IMR-90 (cell line): ENCODE data around the gene ATP5ME. TPM values are rescaled to one million over a fixed set of nuclear protein-coding genes. Genes with fewer than 3 reads are reported as not detected.

Experiments
- ATAC-seq: fragments of 200-7000 bp; cut with Tn5 transposase; 2 replicates; pipeline ENCODE4 v1.9.1; 2020; ENCODE audit warnings: low read depth, mild to moderate bottlenecking, moderate library complexity
- BruUV-seq: library from RNA; stranded (reverse); fragments of 400-500 nt; replicated peaks from 2 replicates; lab custom pipeline; 2021; lab: Mats Ljungman, UMichigan
- CTCF ChIA-PET: fragments of 300-600 bp; formaldehyde crosslinking; extraction: SDS; loops from one replicate; lab custom pipeline; 2021; ENCODE audit warnings: antibody characterized with exemption; lab: Yijun Ruan, JAX
- POLR2A ChIA-PET: fragments of 300-600 bp; sonication (Branson Sonifier 250); formaldehyde crosslinking; loops from one replicate; lab custom pipeline; 2022; ENCODE audit warnings: antibody characterized with exemption; ENCODE audit not compliant: unreplicated experiment; lab: Charles Lee
- DNase-seq: peaks from one replicate; pipeline ENCODE4 v3.0.0; 2013
- H2AFZ ChIP-seq: replicated peaks from 2 replicates; pipeline ENCODE3; 2013; ENCODE audit warnings: low read length, mild to moderate bottlenecking; ENCODE audit not compliant: poor library complexity
- H2AK5ac ChIP-seq: 2 replicates; pipeline ENCODE4 v1.6.1; 2013; ENCODE audit warnings: low read depth, low read length, inconsistent platforms
- H2AK9ac ChIP-seq: replicated peaks from 2 replicates; pipeline ENCODE3; 2013; ENCODE audit warnings: mild to moderate bottlenecking, low read depth, low read length, moderate library complexity; ENCODE audit not compliant: poor library complexity
- H2BK120ac ChIP-seq: 2 replicates; pipeline ENCODE4 v1.6.1; 2013; ENCODE audit warnings: low read depth, low read length, inconsistent platforms
- H2BK15ac ChIP-seq: 3 replicates; pipeline ENCODE4 v1.6.1; 2013; ENCODE audit warnings: low read depth, low read length, inconsistent platforms
- H2BK20ac ChIP-seq: 2 replicates; pipeline ENCODE4 v1.6.1; 2013; ENCODE audit warnings: low read depth, mild to moderate bottlenecking, inconsistent platforms, low read length, moderate library complexity
- H2BK5ac ChIP-seq: 2 replicates; pipeline ENCODE4 v1.6.1; 2013; ENCODE audit warnings: mild to moderate bottlenecking, low read depth, low read length, inconsistent platforms; ENCODE audit not compliant: poor library complexity, severe bottlenecking
- H3K14ac ChIP-seq: replicated peaks from 2 replicates; pipeline ENCODE4 v1.6.1; 2013; ENCODE audit warnings: low read depth, low read length, inconsistent platforms
- H3K18ac ChIP-seq: 2 replicates; pipeline ENCODE4 v1.6.1; 2013; ENCODE audit warnings: low read depth, low read length, control low read depth
- H3K23ac ChIP-seq: 2 replicates; pipeline ENCODE4 v1.6.1; 2013; ENCODE audit warnings: low read depth, low read length, inconsistent platforms
- H3K27ac ChIP-seq: 2 replicates; pipeline ENCODE4 v1.5.1; 2013; ENCODE audit warnings: mild to moderate bottlenecking, control low read depth, low read length; ENCODE audit not compliant: insufficient read depth
- H3K27me3 ChIP-seq: 2 replicates; pipeline ENCODE4 v1.6.1; 2013; ENCODE audit warnings: low read length; ENCODE audit not compliant: control insufficient read depth, insufficient read depth
- H3K36me3 ChIP-seq: 2 replicates; pipeline ENCODE4 v1.6.1; 2013; ENCODE audit warnings: low read length, mixed read lengths; ENCODE audit not compliant: control insufficient read depth, insufficient read depth
- H3K4ac ChIP-seq: 2 replicates; pipeline ENCODE4 v1.6.1; 2013; ENCODE audit warnings: low read depth, low read length, inconsistent platforms
- H3K4me1 ChIP-seq: 2 replicates; pipeline ENCODE4 v1.6.1; 2013; ENCODE audit warnings: low read length, mixed read lengths; ENCODE audit not compliant: control insufficient read depth, insufficient read depth
- H3K4me2 ChIP-seq: 2 replicates; pipeline ENCODE4 v1.6.1; 2013; ENCODE audit warnings: low read depth, mild to moderate bottlenecking, control low read depth, low read length, moderate library complexity
- H3K4me3 ChIP-seq: 2 replicates; pipeline ENCODE4 v1.5.1; 2013; ENCODE audit warnings: low read depth, mild to moderate bottlenecking, control low read depth, low read length, moderate library complexity; ENCODE audit not compliant: insufficient read depth
- H3K56ac ChIP-seq: 2 replicates; pipeline ENCODE4 v1.6.1; 2013; ENCODE audit warnings: low read length, inconsistent platforms; ENCODE audit not compliant: insufficient read depth; ENCODE audit errors: extremely low read depth
- H3K79me1 ChIP-seq, 2 experiments: 2 replicates each; pipeline ENCODE4 v1.6.1; 2013; ENCODE audit warnings: low read length in 2 of 2, inconsistent platforms in 1 of 2, low read depth in 1 of 2
- H3K9ac ChIP-seq: 2 replicates; pipeline ENCODE4 v1.6.1; 2013; ENCODE audit warnings: low read depth, low read length, control low read depth
- H3K9me1 ChIP-seq: 2 replicates; pipeline ENCODE4 v1.6.1; 2013; ENCODE audit warnings: low read length, inconsistent platforms; ENCODE audit not compliant: insufficient read depth
- H3K9me3 ChIP-seq: 2 replicates; pipeline ENCODE4 v1.6.1; 2013; ENCODE audit warnings: low read length; ENCODE audit not compliant: control insufficient read depth, insufficient read depth
- H4K20me1 ChIP-seq: 2 replicates; pipeline ENCODE4 v1.6.1; 2013; ENCODE audit warnings: low read length, inconsistent platforms; ENCODE audit not compliant: insufficient read depth
- H4K5ac ChIP-seq: 2 replicates; pipeline ENCODE4 v1.6.1; 2013; ENCODE audit warnings: mild to moderate bottlenecking, low read depth, low read length, control low read depth
- H4K8ac ChIP-seq, 2 experiments: 2 replicates each; pipeline ENCODE4 v1.6.1; 2013; ENCODE audit warnings: low read depth in 2 of 2, low read length in 2 of 2, control low read depth in 1 of 2, inconsistent platforms in 1 of 2
- H4K91ac ChIP-seq: 2 replicates; pipeline ENCODE4 v1.6.1; 2013; ENCODE audit warnings: low read depth, low read length, inconsistent platforms; ENCODE audit not compliant: insufficient read depth
- BHLHE40 ChIP-seq: fragments of 150-350 bp; IDR thresholded peaks from 2 replicates; pipeline ENCODE4 v1.6.1; 2016; ENCODE audit warnings: mild to moderate bottlenecking, low read depth, low read length
- CEBPB ChIP-seq: IDR thresholded peaks from 2 replicates; pipeline ENCODE4 v1.6.1; 2012; ENCODE audit warnings: low read depth, low read length, improper control_type of control experiment
- CHD1 ChIP-seq: IDR thresholded peaks from 2 replicates; pipeline ENCODE4 v1.6.1; 2012; ENCODE audit warnings: low read depth, low read length, improper control_type of control experiment
- ELK1 ChIP-seq: fragments of 150-350 bp; IDR thresholded peaks from 2 replicates; pipeline ENCODE4 v1.6.1; 2016; ENCODE audit warnings: low read depth, mild to moderate bottlenecking, low read length, moderate library complexity, borderline replicate concordance
- FOS ChIP-seq: fragments of 150-350 bp; IDR thresholded peaks from 2 replicates; pipeline ENCODE4 v1.6.1; 2016; ENCODE audit warnings: low read depth, low read length
- MAFK ChIP-seq: IDR thresholded peaks from 2 replicates; pipeline ENCODE4 v1.6.1; 2012; ENCODE audit warnings: low read depth, low read length, improper control_type of control experiment
- MXI1 ChIP-seq: IDR thresholded peaks from 2 replicates; pipeline ENCODE4 v1.6.1; 2012; ENCODE audit warnings: low read depth, mild to moderate bottlenecking, low read length, moderate library complexity, borderline replicate concordance
- NFE2L2 ChIP-seq: fragments of 150-350 bp; IDR thresholded peaks from 2 replicates; pipeline ENCODE4 v1.6.1; 2016; ENCODE audit warnings: low read depth, mild to moderate bottlenecking, low read length
- POLR2A ChIP-seq: IDR thresholded peaks from 2 replicates; pipeline ENCODE4 v1.6.1; 2012; ENCODE audit warnings: mild to moderate bottlenecking, low read depth, low read length
- RAD21 ChIP-seq: IDR thresholded peaks from 2 replicates; pipeline ENCODE4 v1.6.1; 2012; ENCODE audit warnings: low read length, improper control_type of control experiment
- RFX5 ChIP-seq: IDR thresholded peaks from 2 replicates; pipeline ENCODE4 v1.8.0; 2012; ENCODE audit warnings: low read depth, mild to moderate bottlenecking, low read length, moderate library complexity
- SMC3 ChIP-seq: fragments of 150-350 bp; IDR thresholded peaks from 2 replicates; pipeline ENCODE4 v1.6.1; 2016; ENCODE audit warnings: low read depth, mild to moderate bottlenecking, antibody characterized with exemption, low read length, moderate library complexity
- USF2 ChIP-seq: fragments of 150-350 bp; IDR thresholded peaks from 2 replicates; pipeline ENCODE4 v1.6.1; 2017; ENCODE audit warnings: mild to moderate bottlenecking, antibody characterized with exemption, low read length, low read depth
- WGBS, 2 experiments: methylation state at CpG; one replicate each; pipeline versions ENCODE4 v1.1.5 to v1.1.7; 2013; ENCODE audit warnings: missing lambda C conversion rate in 2 of 2; ENCODE audit not compliant: insufficient read length in 1 of 2; ENCODE audit errors: extremely low coverage in 2 of 2; 5-methylcytosine and 5-hydroxymethylcytosine counted together
- dilution Hi-C: fragments of 300-500 bp; cut with HindIII; formaldehyde crosslinking; loops from one replicate; pipeline ENCODE4 v1.14.3; 2018; ENCODE audit warnings: low sequenced_read_pairs; ENCODE audit not compliant: unreplicated experiment
- in situ Hi-C: fragments of 300-500 bp; cut with MboI; formaldehyde crosslinking; loops from 3 replicates; pipeline ENCODE4 v1.14.3; 2019; ENCODE audit warnings: low sequenced_read_pairs, inconsistent platforms, mixed read lengths
- intact Hi-C: fragments of 100-400 bp; cut with micrococcal nuclease; formaldehyde crosslinking; loops from 2 replicates; pipeline ENCODE4 v1.10.0; 2022
- polyA plus RNA-seq, 3 experiments: library from polyadenylated mRNA; depleted of rRNA; stranded (reverse); fragments of >200 nt; gene quantifications; 2 replicates each; pipeline ENCODE4 v1.2.3, GENCODE V29; 2012; ENCODE audit warnings: low replicate concordance in 1 of 3
- total RNA-seq: library from RNA; depleted of rRNA; stranded (reverse); fragments of >200 nt; gene quantifications from 2 replicates; pipeline ENCODE4 v1.2.3, GENCODE V29; 2012
- TF ChIP-seq, protein P1 (sequence below): conservative IDR thresholded peaks from 2 replicates; pipeline ENCODE4 v1.5.1; 2012; ENCODE audit warnings: mild to moderate bottlenecking, low read depth, low read length, improper control_type of control experiment

ATP5ME gene
- total and polyA plus RNA-seq, 2 of the 4 experiments (the other 2 are of a cell fraction), result 39.3 to 603 TPM

DNA sequence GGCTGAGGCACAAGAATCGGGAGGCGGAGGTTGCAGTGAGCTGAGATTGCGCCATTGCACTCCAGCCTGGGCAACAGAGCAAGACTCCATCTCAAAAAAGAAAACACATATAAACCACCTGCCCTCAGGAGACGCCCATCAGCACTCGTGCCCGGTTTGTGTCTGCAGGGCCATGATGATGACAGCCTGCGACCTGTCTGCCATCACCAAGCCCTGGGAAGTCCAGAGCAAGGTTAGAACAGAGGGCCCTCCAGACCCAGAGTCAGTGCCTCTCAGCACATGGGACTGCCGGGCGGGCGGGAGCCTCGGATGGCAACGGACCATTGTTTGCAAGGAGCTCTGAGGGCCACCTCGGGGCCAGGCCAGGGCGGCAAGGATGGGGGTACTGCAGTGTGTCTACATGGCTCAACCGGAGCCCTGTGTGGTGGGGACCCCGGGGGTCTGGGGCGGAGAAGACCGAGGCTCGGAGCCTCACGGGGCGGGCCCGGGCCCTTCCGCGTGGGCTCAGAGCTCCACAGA is 9.3 kb downstream of the ATP5ME start:
- dilution Hi-C loops, result no loop called here
- WGBS, 2 experiments, result 88% methylated on average over 4 of the region's 24 CpGs; no CpG with 5 or more reads in 1 of the 2 experiments
- no peak overlapping the region for H2AFZ ChIP-seq

More for the DNA sequence above, 9.3 kb downstream of the ATP5ME start:
- no peak overlapping the region for H2BK15ac ChIP-seq
- CTCF ChIA-PET, result no interaction called here
- H3K9me1 ChIP-seq, result no peaks in the 10 kb centered on the region
- no peak overlapping the region for H4K8ac ChIP-seq
- H3K27me3 ChIP-seq, result peaks cover 4% of the 10 kb centered on the region; the same call in 1 of the 2 replicates
- no peak overlapping the region for H3K4me3 ChIP-seq
- no peak overlapping the region for H3K56ac ChIP-seq
- peaks cover 4% of the 10 kb centered on the region; the same call in 1 of the 2 replicates for H3K9me3 ChIP-seq
- intact Hi-C loops (no loop called here), in situ Hi-C loops (no loop called here)
- no peaks in the 10 kb centered on the region for H3K79me1 ChIP-seq
- H2BK120ac ChIP-seq, result no peak overlapping the region
- H3K4me2 ChIP-seq, result no peak overlapping the region
- no peak for DNase-seq
- no peak overlapping the region for H3K18ac ChIP-seq
- no peak overlapping the region for H2AK9ac ChIP-seq
- TF ChIP-seq RAD21 (no peak), RFX5 (no peak), FOS (no peak), ELK1 (no peak), MXI1 (no peak), CHD1 (no peak), MAFK (no peak), CEBPB (no peak), SMC3 (no peak), POLR2A (no peak), BHLHE40 (no peak), USF2 (no peak), NFE2L2 (no peak)
- TF ChIP-seq, protein P1, sequence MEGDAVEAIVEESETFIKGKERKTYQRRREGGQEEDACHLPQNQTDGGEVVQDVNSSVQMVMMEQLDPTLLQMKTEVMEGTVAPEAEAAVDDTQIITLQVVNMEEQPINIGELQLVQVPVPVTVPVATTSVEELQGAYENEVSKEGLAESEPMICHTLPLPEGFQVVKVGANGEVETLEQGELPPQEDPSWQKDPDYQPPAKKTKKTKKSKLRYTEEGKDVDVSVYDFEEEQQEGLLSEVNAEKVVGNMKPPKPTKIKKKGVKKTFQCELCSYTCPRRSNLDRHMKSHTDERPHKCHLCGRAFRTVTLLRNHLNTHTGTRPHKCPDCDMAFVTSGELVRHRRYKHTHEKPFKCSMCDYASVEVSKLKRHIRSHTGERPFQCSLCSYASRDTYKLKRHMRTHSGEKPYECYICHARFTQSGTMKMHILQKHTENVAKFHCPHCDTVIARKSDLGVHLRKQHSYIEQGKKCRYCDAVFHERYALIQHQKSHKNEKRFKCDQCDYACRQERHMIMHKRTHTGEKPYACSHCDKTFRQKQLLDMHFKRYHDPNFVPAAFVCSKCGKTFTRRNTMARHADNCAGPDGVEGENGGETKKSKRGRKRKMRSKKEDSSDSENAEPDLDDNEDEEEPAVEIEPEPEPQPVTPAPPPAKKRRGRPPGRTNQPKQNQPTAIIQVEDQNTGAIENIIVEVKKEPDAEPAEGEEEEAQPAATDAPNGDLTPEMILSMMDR, result no peak
- no peaks in the 10 kb centered on the region for H3K4me1 ChIP-seq
- BruUV-seq, result no TSS peak
- no peak overlapping the region for H4K5ac ChIP-seq
- H4K91ac ChIP-seq, result no peak overlapping the region
- H2BK5ac ChIP-seq, result no peak overlapping the region
- no peak overlapping the region for H2BK20ac ChIP-seq
- H3K27ac ChIP-seq, result no peak overlapping the region
- no peaks in the 10 kb centered on the region for H3K36me3 ChIP-seq
- H4K20me1 ChIP-seq, result no peaks in the 10 kb centered on the region
- H3K14ac ChIP-seq, result no peak overlapping the region
- POLR2A ChIA-PET, result no interaction called here
- no peak overlapping the region for H2AK5ac ChIP-seq
- H3K9ac ChIP-seq, result no peak overlapping the region
- H3K23ac ChIP-seq, result no peak overlapping the region
- ATAC-seq, result no peak
- H3K4ac ChIP-seq, result no peak overlapping the region
